ENCODE data around the gene CXCL17.
"Not testable (repeated sequence)": the region's sequence is repeated elsewhere in the genome, so short reads cannot be mapped to it uniquely, and the experiment has no call there.

CXCL17 gene

DNA sequence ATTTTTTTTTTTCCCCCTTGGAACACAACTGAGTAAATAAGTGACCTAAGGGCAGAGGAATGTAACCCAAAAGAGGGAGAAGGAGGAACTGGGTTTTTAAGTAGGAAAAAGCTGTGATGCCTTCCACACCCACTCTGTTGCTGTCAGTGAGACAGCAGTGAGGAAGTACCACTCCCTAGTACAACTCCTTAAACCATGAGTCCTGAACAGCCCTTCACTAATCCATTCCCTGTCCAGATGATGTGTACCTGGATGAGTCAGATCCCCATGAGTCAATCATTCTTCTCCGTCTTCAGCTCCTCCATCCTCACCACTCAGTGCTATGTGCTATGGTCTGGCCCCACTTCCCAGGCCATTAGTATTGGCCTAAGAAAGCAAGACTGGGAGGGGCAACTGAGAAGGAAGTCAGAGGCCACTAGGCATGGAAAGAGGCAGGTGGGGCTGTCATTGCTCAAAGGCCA is 12.9 kb upstream of the CXCL17 start:
- Mint-ChIP-seq H3K27me3 (ENCODE audit: low read depth) (peaks cover 4% of the 10 kb centered on the region), H3K4me1 (no peaks in the 10 kb centered on the region), H3K27ac (no peak overlapping the region)

DNA sequence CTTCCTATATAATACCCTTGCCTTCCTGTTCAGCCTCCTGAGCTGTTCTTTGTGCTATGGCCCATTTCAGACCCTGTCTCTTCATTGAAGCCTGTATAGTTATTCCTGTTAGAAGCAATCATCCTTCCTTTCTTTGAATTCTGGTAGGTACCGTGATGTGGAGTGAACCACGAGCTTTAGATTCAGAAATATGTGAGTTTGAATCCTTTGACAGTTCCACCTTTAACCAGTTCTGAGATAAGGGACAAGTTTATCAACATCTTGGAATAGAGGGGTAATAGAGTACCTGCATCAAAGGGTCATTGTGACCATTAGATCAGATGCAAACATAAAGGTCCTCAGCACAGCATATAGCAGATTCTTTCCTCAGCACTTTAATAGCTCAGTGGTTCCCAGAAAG is 12.3 kb upstream of the CXCL17 start:
- Mint-ChIP-seq H3K4me1 (no peaks in the 10 kb centered on the region), H3K27me3 (ENCODE audit: low read depth) (peaks cover 4% of the 10 kb centered on the region), H3K4me3 (no peak overlapping the region), H3K36me3 (ENCODE audit: low read depth) (no peaks in the 10 kb centered on the region), H3K27ac (no peak overlapping the region), H3K9me3 (no peaks in the 10 kb centered on the region)
- TF ChIP-seq, protein P1, sequence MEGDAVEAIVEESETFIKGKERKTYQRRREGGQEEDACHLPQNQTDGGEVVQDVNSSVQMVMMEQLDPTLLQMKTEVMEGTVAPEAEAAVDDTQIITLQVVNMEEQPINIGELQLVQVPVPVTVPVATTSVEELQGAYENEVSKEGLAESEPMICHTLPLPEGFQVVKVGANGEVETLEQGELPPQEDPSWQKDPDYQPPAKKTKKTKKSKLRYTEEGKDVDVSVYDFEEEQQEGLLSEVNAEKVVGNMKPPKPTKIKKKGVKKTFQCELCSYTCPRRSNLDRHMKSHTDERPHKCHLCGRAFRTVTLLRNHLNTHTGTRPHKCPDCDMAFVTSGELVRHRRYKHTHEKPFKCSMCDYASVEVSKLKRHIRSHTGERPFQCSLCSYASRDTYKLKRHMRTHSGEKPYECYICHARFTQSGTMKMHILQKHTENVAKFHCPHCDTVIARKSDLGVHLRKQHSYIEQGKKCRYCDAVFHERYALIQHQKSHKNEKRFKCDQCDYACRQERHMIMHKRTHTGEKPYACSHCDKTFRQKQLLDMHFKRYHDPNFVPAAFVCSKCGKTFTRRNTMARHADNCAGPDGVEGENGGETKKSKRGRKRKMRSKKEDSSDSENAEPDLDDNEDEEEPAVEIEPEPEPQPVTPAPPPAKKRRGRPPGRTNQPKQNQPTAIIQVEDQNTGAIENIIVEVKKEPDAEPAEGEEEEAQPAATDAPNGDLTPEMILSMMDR (IDR thresholded peaks at IDR 0.05; ENCODE audit: unreplicated experiment in 3 of 3) = no peak

More for the DNA sequence above, 12.9 kb upstream of the CXCL17 start:
- H3K9me3 Mint-ChIP-seq = no peaks in the 10 kb centered on the region
- H3K4me3 Mint-ChIP-seq = no peak overlapping the region
- TF ChIP-seq, protein P1 (IDR thresholded peaks at IDR 0.05; ENCODE audit: unreplicated experiment in 3 of 3) = no peak
- H3K36me3 Mint-ChIP-seq (ENCODE audit: low read depth) = no peaks in the 10 kb centered on the region

DNA sequence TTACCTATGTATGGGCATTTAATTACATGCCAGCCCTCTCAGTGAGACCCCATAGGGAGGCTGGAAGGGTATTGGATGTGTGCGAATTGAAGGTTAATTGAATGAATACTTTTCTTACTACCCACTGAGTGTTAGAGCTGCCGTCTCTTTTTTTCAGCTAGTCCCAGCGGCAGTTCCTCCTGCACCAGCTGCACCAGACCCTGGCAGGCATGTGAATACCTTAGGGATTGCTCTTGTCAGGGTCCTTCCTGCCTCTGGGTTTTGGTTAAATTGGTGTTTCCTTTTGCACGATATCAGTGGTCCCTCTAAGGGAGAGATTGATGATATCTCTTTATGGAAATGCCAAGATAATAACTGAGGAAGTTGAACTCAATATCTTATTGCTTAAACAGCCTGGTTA is 9.8 kb upstream of the CXCL17 start:
- TF ChIP-seq, protein P1 (IDR thresholded peaks at IDR 0.05; ENCODE audit: unreplicated experiment in 3 of 3) = no peak
- Mint-ChIP-seq H3K27me3 (ENCODE audit: low read depth) (peaks cover 4% of the 10 kb centered on the region), H3K9me3 (no peaks in the 10 kb centered on the region), H3K36me3 (ENCODE audit: low read depth) (no peaks in the 10 kb centered on the region), H3K4me3 (no peak overlapping the region), H3K27ac (no peak overlapping the region), H3K4me1 (no peaks in the 10 kb centered on the region)

- H3K27ac Mint-ChIP-seq = no peak overlapping the region
- H3K4me3 Mint-ChIP-seq = no peak overlapping the region
- no peaks in the 10 kb centered on the region for H3K4me1 Mint-ChIP-seq
- H3K9me3 Mint-ChIP-seq = no peaks in the 10 kb centered on the region
- no peaks in the 10 kb centered on the region for H3K36me3 Mint-ChIP-seq (ENCODE audit: low read depth)
- TF ChIP-seq, protein P1 (IDR thresholded peaks at IDR 0.05; ENCODE audit: unreplicated experiment in 3 of 3) = peak; percentile 82 to 88 (median 85)
- H3K27me3 Mint-ChIP-seq (ENCODE audit: low read depth) = peaks cover 4% of the 10 kb centered on the region
Measured at GRCh38 chr19:42450314-42450934, 7.7 kb upstream of the CXCL17 start.

GRCh38 chr19:42448306-42448705 is 5.6 kb upstream of the CXCL17 start:
- H3K27me3 Mint-ChIP-seq (ENCODE audit: low read depth); H3K27ac Mint-ChIP-seq; H3K9me3 Mint-ChIP-seq; H3K4me1 Mint-ChIP-seq; H3K36me3 Mint-ChIP-seq (ENCODE audit: low read depth); H3K4me3 Mint-ChIP-seq: not testable (repeated sequence)

GRCh38 chr19:42445948-42446347 is 3.2 kb upstream of the CXCL17 start:
- Mint-ChIP-seq H3K9me3 (no peaks in the 10 kb centered on the region), H3K4me1 (no peaks in the 10 kb centered on the region), H3K36me3 (ENCODE audit: low read depth) (no peaks in the 10 kb centered on the region), H3K27me3 (ENCODE audit: low read depth) (no peaks in the 10 kb centered on the region), H3K27ac (no peak overlapping the region), H3K4me3 (no peak overlapping the region)
- TF ChIP-seq, protein P1 (IDR thresholded peaks at IDR 0.05; ENCODE audit: unreplicated experiment in 3 of 3) = no peak

All from nephron (organoid).